HepG2 (cell line): Measurements from ENCODE around the gene ARAP1. TPM values are rescaled to one million over a fixed set of nuclear protein-coding genes. Genes with fewer than 3 reads are reported as not detected.

Source experiments
- BRF2 ChIP-seq: sonication (generic); formaldehyde crosslinking; IDR thresholded peaks from 2 replicates; pipeline ENCODE4 v1.8.1; 2022; ENCODE audit warnings: mild to moderate bottlenecking, missing genetic modification reagents
- EZH2 ChIP-seq: conservative IDR thresholded peaks from 2 replicates; pipeline ENCODE4 v1.6.1; 2012; ENCODE audit warnings: mild to moderate bottlenecking, low read depth, low read length, moderate library complexity
- HOMEZ ChIP-seq: IDR thresholded peaks from 2 replicates; pipeline ENCODE4 v1.6.1; 2016; ENCODE audit warnings: low read depth
- KLF15 ChIP-seq: sonication (generic); formaldehyde crosslinking; IDR thresholded peaks from 2 replicates; pipeline ENCODE4 v1.8.1; 2023; ENCODE audit warnings: borderline replicate concordance, mild to moderate bottlenecking, inconsistent platforms, missing genetic modification reagents, mixed read lengths
- MED8 ChIP-seq: sonication (generic); formaldehyde crosslinking; IDR thresholded peaks from 2 replicates; pipeline ENCODE4 v1.8.1; 2023; ENCODE audit warnings: mild to moderate bottlenecking, missing genetic modification reagents; ENCODE audit not compliant: insufficient replicate concordance
- MYC ChIP-seq: sonication (generic); formaldehyde crosslinking; IDR thresholded peaks from 2 replicates; pipeline ENCODE4 v1.9.0; 2021; ENCODE audit warnings: missing genetic modification reagents, borderline replicate concordance
- PBX3 ChIP-seq: sonication (generic); formaldehyde crosslinking; IDR thresholded peaks from 2 replicates; pipeline ENCODE4 v1.8.1; 2023; ENCODE audit warnings: missing genetic modification reagents, inconsistent platforms, borderline replicate concordance
- POGK ChIP-seq: sonication (generic); formaldehyde crosslinking; conservative IDR thresholded peaks from 2 replicates; pipeline ENCODE4 v1.8.0; 2022; ENCODE audit warnings: mild to moderate bottlenecking, moderate library complexity, missing genetic modification reagents
- RBM22 ChIP-seq: fragments of 200-400 bp; formaldehyde crosslinking; optimal IDR thresholded peaks from 2 replicates; pipeline ENCODE3; 2017; ENCODE audit warnings: mild to moderate bottlenecking, low read length, moderate library complexity
- REXO4 ChIP-seq: sonication (generic); formaldehyde crosslinking; IDR thresholded peaks from 2 replicates; pipeline ENCODE4 v1.8.0; 2022; ENCODE audit warnings: missing genetic modification reagents, mild to moderate bottlenecking, borderline replicate concordance
- SAFB2 ChIP-seq: sonication (generic); formaldehyde crosslinking; IDR thresholded peaks from 2 replicates; pipeline ENCODE4 v1.5.1; 2020; ENCODE audit warnings: missing genetic modification reagents, low read depth, mild to moderate bottlenecking, borderline replicate concordance
- SETDB1 ChIP-seq: sonication (generic); formaldehyde crosslinking; IDR thresholded peaks from 2 replicates; pipeline ENCODE4 v1.5.1; 2020; ENCODE audit warnings: missing genetic modification reagents, mild to moderate bottlenecking, borderline replicate concordance
- TMF1 ChIP-seq: sonication (generic); formaldehyde crosslinking; IDR thresholded peaks from 2 replicates; pipeline ENCODE4 v1.8.1; 2022; ENCODE audit warnings: low read depth, missing genetic modification reagents
- ZBTB38 ChIP-seq: sonication (generic); formaldehyde crosslinking; IDR thresholded peaks from 2 replicates; pipeline ENCODE4 v1.5.1; 2020; ENCODE audit warnings: mild to moderate bottlenecking, missing genetic modification reagents
- ZNF256 ChIP-seq: sonication (generic); formaldehyde crosslinking; conservative IDR thresholded peaks from 2 replicates; pipeline ENCODE4 v1.4.0; 2020; ENCODE audit warnings: missing genetic modification reagents
- ZNF335 ChIP-seq: sonication (generic); formaldehyde crosslinking; IDR thresholded peaks from 2 replicates; pipeline ENCODE4 v1.4.0; 2020; ENCODE audit warnings: missing genetic modification reagents
- ZNF33A ChIP-seq: sonication (generic); formaldehyde crosslinking; IDR thresholded peaks from 2 replicates; pipeline ENCODE4 v1.5.1; 2020; ENCODE audit warnings: missing genetic modification reagents, mild to moderate bottlenecking, moderate library complexity, borderline replicate concordance
- ZNF570 ChIP-seq: sonication (generic); formaldehyde crosslinking; IDR thresholded peaks from 2 replicates; pipeline ENCODE4 v1.4.0; 2020; ENCODE audit warnings: mild to moderate bottlenecking, missing genetic modification reagents, borderline replicate concordance
- ZNF616 ChIP-seq: sonication (generic); formaldehyde crosslinking; IDR thresholded peaks from 2 replicates; pipeline ENCODE4 v1.5.0; 2020; ENCODE audit warnings: low read depth, mild to moderate bottlenecking, missing genetic modification reagents
- ZNF747 ChIP-seq: sonication (generic); formaldehyde crosslinking; IDR thresholded peaks from 2 replicates; pipeline ENCODE4 v1.8.1; 2023; ENCODE audit warnings: missing genetic modification reagents, mild to moderate bottlenecking, borderline replicate concordance
- ZNF772 ChIP-seq: sonication (generic); formaldehyde crosslinking; IDR thresholded peaks from 2 replicates; pipeline ENCODE4 v1.5.0; 2020; ENCODE audit warnings: mild to moderate bottlenecking, missing genetic modification reagents
- ZSCAN20 ChIP-seq: sonication (generic); formaldehyde crosslinking; IDR thresholded peaks from 2 replicates; pipeline ENCODE4 v1.4.0; 2020; ENCODE audit warnings: missing genetic modification reagents, mild to moderate bottlenecking, borderline replicate concordance
- polyA plus RNA-seq, 8 experiments: library from polyadenylated mRNA; depleted of rRNA in 3 of 8; stranded (reverse) in 7 of 8; unstranded in 1 of 8; fragments of >200 nt; fragmentation: Illumina TruSeq in 4 of 8; extraction: Trizol in 4 of 8; gene quantifications; 2 replicates each; pipeline versions ENCODE4 v1.2.1 to v1.2.3, GENCODE V29; 2011 to 2016; ENCODE audit warnings: low read depth in 4 of 8, missing spikeins in 1 of 8, mixed read lengths in 1 of 8; ENCODE audit not compliant: insufficient read depth in 1 of 8
- total RNA-seq, 5 experiments: library from RNA; depleted of rRNA; stranded (reverse); fragments of >200 nt; fragmentation: Illumina TruSeq; extraction: Trizol; gene quantifications; 2 replicates each; pipeline ENCODE4 v1.2.3, GENCODE V29; 2016; ENCODE audit warnings: low read depth in 1 of 5

The ARAP1 gene
- total and polyA plus RNA-seq, 2 of the 13 experiments (the other 11 are each of a cell fraction or from before 2014, with no cell fraction given), result 43.2 to 55.5 TPM

- TF ChIP-seq ZNF256 (CRISPR knock-in tag), result no peak
- TF ChIP-seq REXO4, result no peak
- no peak for TF ChIP-seq SAFB2 (CRISPR knock-in tag)
- TF ChIP-seq ZNF747 (CRISPR knock-in tag), result no peak
- peak; percentile 76; the same call in 1 of the 2 replicates for TF ChIP-seq ZNF570 (CRISPR knock-in tag)
- TF ChIP-seq POGK (CRISPR knock-in tag), result no peak; the same call in 1 of the 2 replicates
- TF ChIP-seq MYC (CRISPR knock-in tag), result no peak; the same call in 1 of the 2 replicates
- TF ChIP-seq TMF1 (CRISPR knock-in tag), result 0 out of 2 replicates have a peak, but pooled peaks have one; percentile 39
- TF ChIP-seq ZNF33A, result no peak
- no peak for TF ChIP-seq BRF2 (CRISPR knock-in tag)
- peak; percentile 16; the same call in 1 of the 2 replicates for TF ChIP-seq ZNF772 (CRISPR knock-in tag)
- no peak for TF ChIP-seq PBX3 (CRISPR knock-in tag)
- no peak for TF ChIP-seq SETDB1 (CRISPR knock-in tag)
- TF ChIP-seq RBM22, result no peak
- TF ChIP-seq ZBTB38 (CRISPR knock-in tag), result peak; percentile 52; the same call in 1 of the 2 replicates
- TF ChIP-seq ZSCAN20 (CRISPR knock-in tag), result no peak
- TF ChIP-seq ZNF616, result no peak
- TF ChIP-seq EZH2, result no peak
- TF ChIP-seq MED8, result no peak
- TF ChIP-seq KLF15 (CRISPR knock-in tag), result no peak
- TF ChIP-seq HOMEZ (CRISPR knock-in tag), result 0 out of 2 replicates have a peak, but pooled peaks have one; percentile 43
- TF ChIP-seq ZNF335 (CRISPR knock-in tag), result peak; percentile 97
These were observed 35.3 kb upstream of the ARAP1 start (continued) for GRCh38 chr11:72787216-72788104.
